ENCODE data around the gene PTPRG. TPM values are rescaled to one million over a fixed set of nuclear protein-coding genes. Genes with fewer than 3 reads are reported as not detected.

Gene PTPRG
- total RNA-seq, 1 donor from 2014 or later = 80.7 TPM

DNA sequence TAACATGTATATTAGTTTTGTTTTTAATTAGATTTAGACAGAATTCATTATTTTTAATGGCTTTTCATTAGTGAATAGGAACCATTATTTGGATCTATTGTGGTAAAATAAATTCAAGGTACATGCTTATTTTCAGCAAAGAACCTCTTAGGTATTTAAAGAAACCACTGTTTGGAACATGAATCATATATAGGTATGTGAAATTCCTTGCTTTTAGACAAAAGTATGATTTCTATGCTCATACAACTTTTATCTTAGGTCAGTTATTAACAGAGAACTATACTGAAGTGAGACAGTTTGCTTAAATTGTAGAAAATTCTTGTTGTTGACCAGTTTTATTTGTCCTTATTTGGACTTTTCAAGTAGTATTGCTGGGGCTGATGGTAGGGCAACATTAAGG is 422.1 kb downstream of the PTPRG start:
- Mint-ChIP-seq H3K4me1 (ENCODE audit: unreplicated experiment) (peaks cover 38% of the 10 kb centered on the region), H3K27ac (ENCODE audit: unreplicated experiment) (no peak overlapping the region), H3K36me3 (ENCODE audit: low read depth, unreplicated experiment) (no peaks in the 10 kb centered on the region), H3K9me3 (ENCODE audit: unreplicated experiment) (no peaks in the 10 kb centered on the region), H3K4me3 (ENCODE audit: unreplicated experiment) (no peak overlapping the region), H3K27me3 (ENCODE audit: unreplicated experiment) (peaks cover 1% of the 10 kb centered on the region)
- TF ChIP-seq, protein P1, sequence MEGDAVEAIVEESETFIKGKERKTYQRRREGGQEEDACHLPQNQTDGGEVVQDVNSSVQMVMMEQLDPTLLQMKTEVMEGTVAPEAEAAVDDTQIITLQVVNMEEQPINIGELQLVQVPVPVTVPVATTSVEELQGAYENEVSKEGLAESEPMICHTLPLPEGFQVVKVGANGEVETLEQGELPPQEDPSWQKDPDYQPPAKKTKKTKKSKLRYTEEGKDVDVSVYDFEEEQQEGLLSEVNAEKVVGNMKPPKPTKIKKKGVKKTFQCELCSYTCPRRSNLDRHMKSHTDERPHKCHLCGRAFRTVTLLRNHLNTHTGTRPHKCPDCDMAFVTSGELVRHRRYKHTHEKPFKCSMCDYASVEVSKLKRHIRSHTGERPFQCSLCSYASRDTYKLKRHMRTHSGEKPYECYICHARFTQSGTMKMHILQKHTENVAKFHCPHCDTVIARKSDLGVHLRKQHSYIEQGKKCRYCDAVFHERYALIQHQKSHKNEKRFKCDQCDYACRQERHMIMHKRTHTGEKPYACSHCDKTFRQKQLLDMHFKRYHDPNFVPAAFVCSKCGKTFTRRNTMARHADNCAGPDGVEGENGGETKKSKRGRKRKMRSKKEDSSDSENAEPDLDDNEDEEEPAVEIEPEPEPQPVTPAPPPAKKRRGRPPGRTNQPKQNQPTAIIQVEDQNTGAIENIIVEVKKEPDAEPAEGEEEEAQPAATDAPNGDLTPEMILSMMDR (IDR thresholded peaks at IDR 0.05; ENCODE audit: unreplicated experiment) = no peak
- DNase-seq (ENCODE audit: low spot score) = no peak

DNA sequence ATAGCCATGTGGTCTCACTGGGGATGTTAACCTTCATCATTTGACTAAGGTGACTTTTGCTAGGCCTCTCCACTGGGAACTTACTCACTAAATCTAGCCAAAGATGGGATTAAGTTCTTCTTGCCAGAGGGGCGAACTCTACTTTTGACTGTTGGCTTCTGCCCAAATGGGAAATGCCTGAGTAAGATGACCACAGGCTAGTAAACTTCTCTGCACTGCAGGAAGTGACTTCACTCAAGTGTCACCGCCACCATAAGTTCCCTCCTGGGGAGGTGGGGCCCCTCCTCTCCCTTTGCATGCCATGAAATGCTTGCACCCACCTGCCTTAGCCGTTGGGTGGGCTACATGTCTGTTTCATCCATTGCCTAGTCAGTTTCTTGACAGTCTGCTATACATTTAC is 423.6 kb downstream of the PTPRG start:
- Mint-ChIP-seq H3K4me3 (ENCODE audit: unreplicated experiment) (no peak overlapping the region), H3K9me3 (ENCODE audit: unreplicated experiment) (no peaks in the 10 kb centered on the region), H3K4me1 (ENCODE audit: unreplicated experiment) (peaks cover 34% of the 10 kb centered on the region), H3K27ac (ENCODE audit: unreplicated experiment) (no peak overlapping the region), H3K36me3 (ENCODE audit: low read depth, unreplicated experiment) (no peaks in the 10 kb centered on the region), H3K27me3 (ENCODE audit: unreplicated experiment) (peaks cover 1% of the 10 kb centered on the region)
- TF ChIP-seq, protein P1 (IDR thresholded peaks at IDR 0.05; ENCODE audit: unreplicated experiment) = no peak
- DNase-seq (ENCODE audit: low spot score) = no peak

DNA sequence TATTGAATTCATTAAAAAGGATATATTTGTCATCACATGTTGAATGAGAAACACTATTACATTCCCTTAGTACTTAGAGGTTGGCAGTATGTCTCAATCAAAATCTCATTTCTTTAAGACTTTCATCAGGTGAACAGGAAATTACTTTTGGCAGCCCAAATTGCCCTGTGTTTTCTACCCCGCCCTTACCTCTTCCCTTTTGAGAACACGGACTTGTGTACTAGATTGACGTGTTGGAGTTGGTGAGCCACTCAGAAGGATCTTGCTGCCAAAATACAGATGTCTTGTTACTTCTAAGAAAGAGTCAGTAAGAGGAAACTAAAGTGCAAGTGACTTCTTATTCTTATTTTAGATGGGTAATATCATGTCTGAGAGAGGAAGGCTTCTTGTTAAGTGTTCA is 425.1 kb downstream of the PTPRG start:
- Mint-ChIP-seq H3K4me1 (ENCODE audit: unreplicated experiment) (peaks cover 29% of the 10 kb centered on the region), H3K9me3 (ENCODE audit: unreplicated experiment) (no peaks in the 10 kb centered on the region), H3K27me3 (ENCODE audit: unreplicated experiment) (no peaks in the 10 kb centered on the region), H3K4me3 (ENCODE audit: unreplicated experiment) (no peak overlapping the region), H3K36me3 (ENCODE audit: low read depth, unreplicated experiment) (no peaks in the 10 kb centered on the region), H3K27ac (ENCODE audit: unreplicated experiment) (no peak overlapping the region)
- TF ChIP-seq, protein P1 (IDR thresholded peaks at IDR 0.05; ENCODE audit: unreplicated experiment) = no peak
- no peak for DNase-seq (ENCODE audit: low spot score)

DNA sequence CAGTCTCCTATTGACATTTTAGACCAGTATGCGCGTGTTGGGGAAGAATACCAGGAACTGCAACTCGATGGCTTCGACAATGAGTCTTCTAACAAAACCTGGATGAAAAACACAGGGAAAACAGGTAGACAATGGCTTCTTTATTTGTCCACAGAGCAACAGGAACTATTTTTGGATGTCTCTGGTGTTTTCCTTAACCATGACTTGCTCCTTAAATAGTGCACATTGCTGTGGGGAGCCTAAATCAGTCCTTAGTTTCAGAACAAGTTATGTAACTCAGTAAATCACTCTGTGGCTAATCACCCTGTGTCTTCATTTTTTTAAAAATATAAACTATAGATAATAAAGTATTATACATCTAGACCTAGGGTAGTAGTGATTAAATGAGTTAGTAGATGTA is 428.3 kb downstream of the PTPRG start:
- H3K27me3 Mint-ChIP-seq (ENCODE audit: unreplicated experiment) = peaks cover 1% of the 10 kb centered on the region
- no peaks in the 10 kb centered on the region for H3K9me3 Mint-ChIP-seq (ENCODE audit: unreplicated experiment)
- peaks cover 31% of the 10 kb centered on the region for H3K4me1 Mint-ChIP-seq (ENCODE audit: unreplicated experiment)
- no peaks in the 10 kb centered on the region for H3K36me3 Mint-ChIP-seq (ENCODE audit: low read depth, unreplicated experiment)
- DNase-seq (ENCODE audit: low spot score) = no peak
- no peak overlapping the region for H3K4me3 Mint-ChIP-seq (ENCODE audit: unreplicated experiment)
- TF ChIP-seq, protein P1 (IDR thresholded peaks at IDR 0.05; ENCODE audit: unreplicated experiment) = no peak
- peak overlapping the region; percentile 36 for H3K27ac Mint-ChIP-seq (ENCODE audit: unreplicated experiment)

DNA sequence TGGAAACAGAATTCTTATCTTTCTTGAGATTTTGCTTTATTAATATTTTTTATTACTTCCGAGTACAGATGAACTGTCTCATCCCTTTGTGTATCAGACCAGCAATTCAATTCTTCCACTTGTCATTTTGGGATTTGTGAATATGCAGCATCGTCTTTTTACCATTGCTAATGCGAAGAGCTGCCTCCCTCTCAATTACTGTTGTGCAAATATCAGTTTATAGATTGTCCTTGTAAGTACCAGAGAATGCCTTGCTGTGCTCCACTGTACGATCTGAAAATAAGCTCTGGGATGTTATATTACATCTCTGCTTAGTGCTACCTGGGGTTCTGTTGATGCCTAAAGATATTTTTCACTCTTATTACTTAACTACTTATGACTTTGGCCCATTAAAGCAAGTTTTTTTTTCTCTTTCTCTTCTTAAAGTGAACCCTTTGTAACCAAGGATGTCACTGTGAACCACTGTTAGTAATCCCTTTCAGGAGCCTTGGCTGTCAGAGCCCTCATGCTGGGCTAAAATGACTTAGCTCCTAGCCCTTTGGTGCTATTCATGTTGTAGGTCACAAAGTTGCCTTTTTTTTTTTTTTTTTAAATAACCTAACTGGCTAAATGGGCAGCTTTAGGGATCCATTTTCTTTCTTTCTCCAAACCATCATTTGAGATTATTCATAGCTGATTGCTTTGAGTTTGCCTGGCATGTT is 429.1 kb downstream of the PTPRG start:
- no peaks in the 10 kb centered on the region for H3K9me3 Mint-ChIP-seq (ENCODE audit: unreplicated experiment)
- no peak overlapping the region for H3K27ac Mint-ChIP-seq (ENCODE audit: unreplicated experiment)
- H3K4me1 Mint-ChIP-seq (ENCODE audit: unreplicated experiment) = peaks cover 35% of the 10 kb centered on the region
- DNase-seq (ENCODE audit: low spot score) = no peak
- peaks cover 1% of the 10 kb centered on the region for H3K27me3 Mint-ChIP-seq (ENCODE audit: unreplicated experiment)
- no peaks in the 10 kb centered on the region for H3K36me3 Mint-ChIP-seq (ENCODE audit: low read depth, unreplicated experiment)
- TF ChIP-seq, protein P1 (IDR thresholded peaks at IDR 0.05; ENCODE audit: unreplicated experiment) = no peak
- H3K4me3 Mint-ChIP-seq (ENCODE audit: unreplicated experiment) = no peak overlapping the region

Measured in endothelial cell (in vitro differentiated cells).